ENCODE results near the gene TTC7B. TPM values are rescaled to one million over a fixed set of nuclear protein-coding genes. Genes with fewer than 3 reads are reported as not detected.

TTC7B gene
- total RNA-seq, 1 donor from 2014 or later = 3.1 TPM

DNA sequence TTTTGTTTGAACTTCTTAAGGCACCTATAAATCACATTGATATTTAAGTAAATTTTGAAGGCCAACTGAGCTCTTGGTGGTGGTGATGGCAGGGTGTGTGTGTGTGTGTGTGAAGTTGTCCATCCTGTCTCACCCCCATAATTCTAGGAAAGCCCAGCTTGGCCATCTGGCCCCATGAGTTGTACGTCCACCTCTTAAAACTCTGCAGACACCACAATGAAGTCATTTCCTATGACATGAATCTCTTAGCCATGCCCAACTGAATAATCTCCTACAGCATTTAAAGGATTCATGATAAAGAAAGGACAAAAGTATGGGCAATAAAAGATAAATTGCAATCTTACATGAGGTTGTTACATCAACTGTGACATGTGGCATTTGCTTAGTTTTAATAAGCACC lies 123.4 kb downstream of the TTC7B start:
- Mint-ChIP-seq H3K36me3 (ENCODE audit: low read depth) (no peaks in the 10 kb centered on the region), H3K27me3 (ENCODE audit: insufficient read depth) (no peaks in the 10 kb centered on the region), H3K4me3 (no peak overlapping the region), H3K9me3 (no peaks in the 10 kb centered on the region), H3K27ac (no peak overlapping the region), H3K4me1 (ENCODE audit: low read depth) (no peaks in the 10 kb centered on the region)
- no peak for DNase-seq (ENCODE audit: low spot score)
- intact Hi-C loops (cut with micrococcal nuclease) = no loop called here

DNA sequence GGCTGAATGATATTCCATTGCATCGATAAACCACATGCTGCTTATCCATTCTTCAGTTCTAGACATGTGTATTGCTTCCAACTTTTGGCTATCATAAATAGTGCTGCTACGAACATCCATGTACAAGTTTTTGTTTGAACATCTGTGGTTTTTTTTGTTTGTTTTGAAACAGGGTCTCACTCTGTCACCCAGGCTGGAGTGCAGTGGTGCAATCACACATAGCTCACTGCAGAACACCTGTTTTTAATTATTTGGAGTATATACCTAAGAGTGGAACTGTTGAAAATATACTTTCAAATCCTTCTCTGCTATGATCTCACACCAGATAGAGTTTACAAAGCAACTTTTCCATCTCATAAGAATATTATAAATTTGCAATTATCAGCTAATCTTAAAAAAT lies 124.2 kb downstream of the TTC7B start:
- Mint-ChIP-seq H3K4me1 (ENCODE audit: low read depth) (no peaks in the 10 kb centered on the region), H3K27me3 (ENCODE audit: insufficient read depth) (no peaks in the 10 kb centered on the region), H3K4me3 (no peak overlapping the region), H3K36me3 (ENCODE audit: low read depth) (no peaks in the 10 kb centered on the region), H3K27ac (no peak overlapping the region), H3K9me3 (no peaks in the 10 kb centered on the region)
- intact Hi-C loops (cut with micrococcal nuclease) = no loop called here
- no peak for DNase-seq (ENCODE audit: low spot score)

DNA sequence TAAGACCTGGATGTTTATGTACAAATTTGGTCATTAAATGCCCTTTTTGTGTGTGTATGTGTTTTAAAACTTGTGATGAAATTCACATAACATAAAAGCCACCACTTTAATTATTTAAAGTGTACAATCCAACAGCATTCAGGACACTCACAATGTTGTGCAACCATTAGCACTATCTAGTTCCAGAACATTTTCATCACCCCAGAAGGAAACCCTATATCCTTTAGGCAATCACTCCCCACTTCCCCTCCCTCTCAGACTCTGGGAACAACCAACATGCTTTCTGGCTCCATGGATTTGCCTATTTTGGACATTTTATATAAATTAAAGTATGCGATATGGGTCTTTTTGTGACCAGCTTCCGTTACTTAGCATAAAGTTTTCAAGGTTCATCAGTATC lies 124.6 kb downstream of the TTC7B start:
- Mint-ChIP-seq H3K27ac (no peak overlapping the region), H3K4me1 (ENCODE audit: low read depth) (no peaks in the 10 kb centered on the region), H3K27me3 (ENCODE audit: insufficient read depth) (peaks cover 1% of the 10 kb centered on the region), H3K9me3 (no peaks in the 10 kb centered on the region), H3K36me3 (ENCODE audit: low read depth) (no peaks in the 10 kb centered on the region), H3K4me3 (no peak overlapping the region)
- no peak for DNase-seq (ENCODE audit: low spot score)
- intact Hi-C loops (cut with micrococcal nuclease) = no loop called here

DNA sequence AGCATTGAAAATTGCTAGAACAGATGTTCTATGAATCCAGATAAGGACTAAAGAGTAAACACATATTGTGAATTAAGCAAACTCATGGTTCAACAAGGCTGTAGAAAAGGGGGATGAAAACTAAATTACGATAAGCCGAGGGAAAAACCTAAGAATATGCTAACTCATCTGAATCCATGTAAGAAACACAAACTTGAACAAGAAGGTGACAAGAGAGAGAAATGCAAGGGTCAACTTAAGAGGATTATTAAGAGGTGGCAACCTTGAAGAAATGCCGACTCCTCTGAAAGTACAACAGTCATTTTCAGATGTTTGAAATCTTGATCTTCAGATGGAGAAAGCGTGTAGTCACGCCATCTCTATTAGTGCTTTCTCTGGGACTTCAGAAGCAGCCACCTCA lies 128.6 kb downstream of the TTC7B start:
- DNase-seq (ENCODE audit: low spot score) = no peak
- H3K36me3 Mint-ChIP-seq (ENCODE audit: low read depth) = no peaks in the 10 kb centered on the region
- no peaks in the 10 kb centered on the region for H3K9me3 Mint-ChIP-seq
- no peak overlapping the region for H3K27ac Mint-ChIP-seq
- H3K27me3 Mint-ChIP-seq (ENCODE audit: insufficient read depth) = peaks cover 7% of the 10 kb centered on the region
- H3K4me3 Mint-ChIP-seq = no peak overlapping the region
- intact Hi-C loops (cut with micrococcal nuclease) = no loop called here
- H3K4me1 Mint-ChIP-seq (ENCODE audit: low read depth) = no peaks in the 10 kb centered on the region

DNA sequence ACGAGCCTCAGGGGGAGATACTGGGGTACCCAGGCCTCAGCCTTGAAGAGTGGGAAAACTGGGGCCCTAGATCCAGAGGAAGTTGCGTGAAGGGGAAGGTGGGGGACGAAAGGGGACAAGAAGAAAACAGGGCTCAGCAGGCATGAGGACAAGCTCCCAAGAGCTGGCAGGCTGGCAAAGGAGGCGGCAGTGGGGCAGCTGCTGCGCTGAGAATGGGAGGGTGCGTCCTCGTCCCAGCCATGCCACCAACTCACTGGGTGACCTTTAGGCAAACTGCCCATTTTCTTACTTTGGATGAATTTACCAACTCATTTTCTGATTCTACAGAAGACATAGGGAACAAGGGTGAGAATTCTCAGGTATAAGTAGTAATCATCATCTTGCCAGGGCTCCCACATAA lies 133.6 kb downstream of the TTC7B start:
- no peaks in the 10 kb centered on the region for H3K36me3 Mint-ChIP-seq (ENCODE audit: low read depth)
- intact Hi-C loops (cut with micrococcal nuclease) = no loop called here
- H3K27me3 Mint-ChIP-seq (ENCODE audit: insufficient read depth) = peaks cover 7% of the 10 kb centered on the region
- no peak for DNase-seq (ENCODE audit: low spot score)
- H3K4me1 Mint-ChIP-seq (ENCODE audit: low read depth) = peaks cover 17% of the 10 kb centered on the region
- no peak overlapping the region for H3K4me3 Mint-ChIP-seq
- no peaks in the 10 kb centered on the region for H3K9me3 Mint-ChIP-seq
- H3K27ac Mint-ChIP-seq = no peak overlapping the region

DNA sequence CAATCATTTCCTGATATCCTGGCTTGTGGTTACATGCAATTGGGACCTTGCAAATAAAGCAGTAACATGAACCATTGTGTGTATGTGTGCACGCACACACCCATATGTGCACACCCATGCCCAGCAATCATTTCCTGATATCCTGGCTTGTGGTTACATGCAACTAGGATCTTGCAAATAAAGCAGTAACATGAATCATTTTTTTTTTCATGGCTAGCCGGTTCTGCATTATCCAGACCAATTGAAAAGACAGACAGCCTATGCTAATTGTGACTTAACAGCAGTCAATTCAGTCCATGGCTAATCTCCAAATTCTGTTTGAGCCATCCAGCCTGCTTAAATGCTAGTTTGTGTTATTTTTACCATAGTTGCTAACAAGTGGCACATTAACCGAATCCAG lies 134.3 kb downstream of the TTC7B start:
- intact Hi-C loops (cut with micrococcal nuclease) = no loop called here

DNA sequence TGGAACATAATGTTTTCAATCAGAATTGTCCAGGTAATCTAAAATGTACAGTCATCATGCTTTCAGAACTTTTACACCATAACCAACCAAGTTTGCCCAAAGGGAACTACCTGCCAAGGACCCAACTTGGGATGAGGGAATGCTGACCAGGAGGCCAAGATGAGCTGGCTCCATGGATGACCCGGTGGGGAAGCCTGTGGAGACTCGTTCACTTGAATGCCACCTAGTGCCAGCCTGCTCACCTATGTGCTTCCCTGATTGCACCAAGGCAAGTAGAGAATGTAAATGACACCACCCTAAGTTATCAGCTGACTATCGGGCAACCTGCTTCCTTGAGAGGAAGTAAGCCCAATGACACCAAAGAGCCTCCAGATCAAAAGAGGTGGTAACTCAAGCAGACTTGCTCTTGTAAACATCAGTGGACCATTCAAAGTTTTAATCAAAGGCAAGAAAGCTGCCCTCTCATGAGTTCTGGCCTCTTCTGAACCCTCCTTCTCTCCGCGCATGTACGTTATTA lies 137.3 kb downstream of the TTC7B start:
- H3K27ac Mint-ChIP-seq = peak overlapping the region; percentile 33
- intact Hi-C loops (cut with micrococcal nuclease) = loop anchor here (2.0 to 5.0 kb wide), 2 partner anchors 18 to 282 kb away; partner anchors contain the start of gene CALM1

More for the DNA sequence above, 134.3 kb downstream of the TTC7B start:
- Mint-ChIP-seq H3K4me3 (no peak overlapping the region), H3K27me3 (ENCODE audit: insufficient read depth) (peaks cover 7% of the 10 kb centered on the region), H3K9me3 (no peaks in the 10 kb centered on the region), H3K36me3 (ENCODE audit: low read depth) (no peaks in the 10 kb centered on the region), H3K27ac (no peak overlapping the region), H3K4me1 (ENCODE audit: low read depth) (peaks cover 24% of the 10 kb centered on the region)
- DNase-seq (ENCODE audit: low spot score) = no peak

DNA sequence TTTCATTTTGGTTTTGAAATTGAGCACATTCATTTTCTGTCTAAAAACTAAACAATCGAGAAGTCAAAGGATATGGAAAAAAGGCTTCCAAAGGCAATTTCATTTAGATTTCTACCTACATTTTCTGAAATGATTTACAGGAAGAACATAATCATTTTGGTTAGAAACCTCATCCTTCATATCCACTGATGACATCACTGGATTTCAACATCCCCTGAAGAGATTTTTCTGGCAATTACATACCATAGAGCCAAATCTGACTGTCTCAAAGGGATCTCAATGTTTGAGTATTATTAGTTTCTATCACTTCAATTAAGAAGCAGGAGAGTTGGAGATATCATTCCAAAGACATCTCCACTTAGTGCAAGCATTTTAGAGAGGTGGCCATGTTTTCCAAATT lies 137.8 kb downstream of the TTC7B start:
- DNase-seq (ENCODE audit: low spot score) = no peak
- Mint-ChIP-seq H3K4me3 (no peak overlapping the region), H3K27me3 (ENCODE audit: insufficient read depth) (no peaks in the 10 kb centered on the region), H3K36me3 (ENCODE audit: low read depth) (no peaks in the 10 kb centered on the region), H3K9me3 (no peaks in the 10 kb centered on the region), H3K27ac (no peak overlapping the region), H3K4me1 (ENCODE audit: low read depth) (peaks cover 36% of the 10 kb centered on the region)
- intact Hi-C loops (cut with micrococcal nuclease) = loop anchor here (2.0 to 5.0 kb wide), 2 partner anchors 18 to 281 kb away; partner anchors contain the start of gene CALM1

More for the DNA sequence above, 137.3 kb downstream of the TTC7B start:
- no peaks in the 10 kb centered on the region for H3K9me3 Mint-ChIP-seq
- H3K4me1 Mint-ChIP-seq (ENCODE audit: low read depth) = peaks cover 36% of the 10 kb centered on the region
- no peak for DNase-seq (ENCODE audit: low spot score)
- H3K4me3 Mint-ChIP-seq = no peak overlapping the region
- H3K27me3 Mint-ChIP-seq (ENCODE audit: insufficient read depth) = no peaks in the 10 kb centered on the region
- H3K36me3 Mint-ChIP-seq (ENCODE audit: low read depth) = no peaks in the 10 kb centered on the region

DNA sequence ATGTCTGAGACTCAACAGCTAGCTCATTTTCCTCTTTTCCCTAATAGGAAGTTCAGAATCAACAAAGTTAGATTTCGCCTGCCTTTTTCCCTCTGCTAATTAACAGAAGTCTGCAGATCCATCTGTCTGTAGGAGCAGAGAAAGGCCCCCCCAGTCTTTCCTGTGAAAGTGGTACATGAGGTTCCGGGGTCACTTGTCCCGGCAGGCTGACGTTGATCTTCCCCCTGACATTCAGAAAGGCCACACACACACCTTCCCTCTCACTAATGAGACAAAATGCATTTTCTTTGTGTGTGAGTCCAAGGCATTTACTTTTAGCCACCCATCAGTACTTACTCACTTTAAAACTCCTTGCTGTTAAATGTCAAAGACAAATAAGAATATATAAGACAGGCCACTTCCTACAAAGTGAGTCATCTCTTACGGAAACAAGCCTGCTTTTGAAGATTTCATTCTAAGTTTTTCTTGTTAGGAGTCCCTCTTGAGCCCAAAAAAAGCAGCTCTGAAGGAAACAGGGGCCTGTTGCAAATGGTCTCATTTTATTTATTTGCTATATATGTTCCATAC lies 138.7 kb downstream of the TTC7B start:
- Mint-ChIP-seq H3K4me3 (peak overlapping the region; percentile 23), H3K27ac (peak overlapping the region; percentile 85), H3K36me3 (ENCODE audit: low read depth) (no peaks in the 10 kb centered on the region), H3K27me3 (ENCODE audit: insufficient read depth) (no peaks in the 10 kb centered on the region), H3K4me1 (ENCODE audit: low read depth) (peaks cover 36% of the 10 kb centered on the region), H3K9me3 (no peaks in the 10 kb centered on the region)
- no peak for DNase-seq (ENCODE audit: low spot score)
- intact Hi-C loops (cut with micrococcal nuclease) = loop anchor here (2.0 to 5.0 kb wide), 2 partner anchors 19 to 280 kb away; partner anchors contain the start of gene CALM1

DNA sequence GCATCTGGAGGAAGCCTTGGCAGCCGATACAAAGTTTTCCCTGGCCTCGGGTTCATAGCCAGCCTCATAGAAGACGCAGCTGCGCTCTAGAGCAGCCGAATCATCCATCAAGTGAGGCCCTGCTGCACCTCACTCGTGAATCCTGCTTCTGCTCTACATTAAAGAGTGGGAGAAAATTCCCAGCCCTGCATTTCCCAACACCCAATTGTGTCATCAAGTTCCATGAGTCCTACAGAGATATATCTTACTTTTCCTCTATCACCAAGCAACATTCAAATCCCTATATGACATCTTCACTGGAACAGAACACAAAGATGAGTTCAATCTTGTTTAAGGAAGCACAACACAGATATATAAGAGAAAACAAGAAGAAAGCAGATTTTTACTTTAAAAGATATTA lies 139.3 kb downstream of the TTC7B start:
- no peaks in the 10 kb centered on the region for H3K9me3 Mint-ChIP-seq
- H3K36me3 Mint-ChIP-seq (ENCODE audit: low read depth) = no peaks in the 10 kb centered on the region
- peaks cover 36% of the 10 kb centered on the region for H3K4me1 Mint-ChIP-seq (ENCODE audit: low read depth)
- DNase-seq (ENCODE audit: low spot score) = no peak
- intact Hi-C loops (cut with micrococcal nuclease) = loop anchor here (5.0 kb wide), 1 partner anchor 280 kb away; the partner anchor contains the start of gene CALM1
- H3K27ac Mint-ChIP-seq = peak overlapping the region; percentile 32
- no peak overlapping the region for H3K4me3 Mint-ChIP-seq
- no peaks in the 10 kb centered on the region for H3K27me3 Mint-ChIP-seq (ENCODE audit: insufficient read depth)

DNA sequence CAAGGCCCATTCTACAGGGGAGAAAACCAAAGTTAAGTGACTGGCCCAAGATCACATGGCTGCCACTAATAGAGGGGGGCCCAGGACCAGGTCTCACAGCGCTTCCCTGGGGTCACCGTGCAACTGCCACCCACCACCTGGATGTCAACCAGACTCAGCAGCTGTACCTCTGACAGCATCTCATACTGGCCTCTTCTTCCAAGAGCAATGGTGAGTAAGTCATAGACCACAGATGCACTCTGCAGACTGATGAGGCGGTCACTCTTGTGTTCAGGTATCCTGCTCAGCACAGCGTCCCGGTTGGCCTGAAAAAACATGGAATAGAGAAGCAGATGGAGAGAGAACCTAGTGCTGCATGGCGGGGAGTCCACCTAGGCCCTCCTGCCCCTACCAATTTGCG lies 139.9 kb downstream of the TTC7B start:
- Mint-ChIP-seq H3K4me1 (ENCODE audit: low read depth) (peaks cover 36% of the 10 kb centered on the region), H3K9me3 (no peaks in the 10 kb centered on the region), H3K27ac (no peak overlapping the region), H3K36me3 (ENCODE audit: low read depth) (no peaks in the 10 kb centered on the region), H3K4me3 (no peak overlapping the region), H3K27me3 (ENCODE audit: insufficient read depth) (no peaks in the 10 kb centered on the region)
- intact Hi-C loops (cut with micrococcal nuclease) = loop anchor here (5.0 kb wide), 1 partner anchor 279 kb away; the partner anchor contains the start of gene CALM1
- DNase-seq (ENCODE audit: low spot score) = no peak

DNA sequence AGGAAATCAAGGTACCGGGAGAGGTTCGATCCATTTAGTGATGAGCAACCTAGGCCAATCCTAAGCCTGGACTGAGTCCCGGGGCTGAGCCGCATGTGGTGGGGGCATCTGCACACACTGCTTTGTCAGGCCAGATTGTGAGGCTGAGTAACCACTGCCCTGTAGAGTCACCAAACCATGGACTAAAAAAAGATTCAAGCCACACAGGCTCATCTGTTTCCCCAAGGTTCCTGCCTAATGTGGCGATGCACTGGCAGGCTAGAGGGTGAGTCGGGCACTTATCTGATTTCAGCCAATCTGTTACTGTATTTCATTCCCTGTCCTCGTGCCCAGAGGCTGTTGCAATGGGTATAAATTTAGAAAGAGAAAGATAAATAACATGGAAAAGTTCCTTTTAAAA lies 140.8 kb downstream of the TTC7B start:
- Mint-ChIP-seq H3K4me1 (ENCODE audit: low read depth) (peaks cover 36% of the 10 kb centered on the region), H3K27ac (no peak overlapping the region), H3K36me3 (ENCODE audit: low read depth) (no peaks in the 10 kb centered on the region), H3K9me3 (no peaks in the 10 kb centered on the region), H3K4me3 (no peak overlapping the region), H3K27me3 (ENCODE audit: insufficient read depth) (no peaks in the 10 kb centered on the region)
- no peak for DNase-seq (ENCODE audit: low spot score)
- intact Hi-C loops (cut with micrococcal nuclease) = loop anchor here (5.0 kb wide), 1 partner anchor 278 kb away; the partner anchor contains the start of gene CALM1

DNA sequence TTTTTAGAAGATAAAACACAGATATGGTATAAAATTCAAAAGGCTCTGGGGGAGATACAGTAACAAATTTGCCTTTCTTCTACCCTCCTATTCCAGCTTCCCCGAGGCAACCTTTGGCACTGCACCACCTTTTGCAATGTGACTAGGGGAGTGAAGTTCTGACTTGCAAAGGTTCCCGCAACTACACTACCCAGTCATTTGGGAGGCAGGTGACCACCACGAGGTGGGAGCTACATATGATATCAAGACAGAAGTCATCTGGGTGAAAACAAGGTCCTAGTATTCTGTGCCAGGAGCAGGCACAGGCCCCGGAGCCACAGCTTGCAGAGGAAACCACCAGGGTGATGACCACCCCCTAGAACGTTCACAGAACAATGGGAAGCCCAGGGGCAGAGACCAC lies 141.5 kb downstream of the TTC7B start:
- peaks cover 36% of the 10 kb centered on the region for H3K4me1 Mint-ChIP-seq (ENCODE audit: low read depth)
- no peak overlapping the region for H3K4me3 Mint-ChIP-seq
- DNase-seq (ENCODE audit: low spot score) = no peak
- H3K9me3 Mint-ChIP-seq = peaks cover 5% of the 10 kb centered on the region
- intact Hi-C loops (cut with micrococcal nuclease) = loop anchor here (5.0 kb wide), 1 partner anchor 277 kb away; the partner anchor contains the start of gene CALM1
- no peaks in the 10 kb centered on the region for H3K36me3 Mint-ChIP-seq (ENCODE audit: low read depth)
- H3K27ac Mint-ChIP-seq = no peak overlapping the region
- no peaks in the 10 kb centered on the region for H3K27me3 Mint-ChIP-seq (ENCODE audit: insufficient read depth)

Data from activated T-helper 1 cell treated with anti-CD3 and anti-CD28 coated beads, Interleukin-12 subunit alpha, Interleukin-12 subunit beta, Interleukin-2, Interleukin-4 antibody, amounts not matched to agents 30 ng/mL and 10 ng/mL and 1 ng/mL, durations not matched to agents 14 hours and 24 hours and 36 hours (primary cell).